Adipocyte (in vitro differentiated cells): ENCODE data around the gene LIPH.
A peak's percentile ranks its signal among the peaks of the same experiment; 100 is the strongest.
"Not testable (repeated sequence)": the region's sequence is repeated elsewhere in the genome, so short reads cannot be mapped to it uniquely, and the experiment has no call there.

ENCODE experiments used
- DNase-seq: peaks from one replicate; pipeline ENCODE4 v3.0.0-alpha.2; 2015; ENCODE audit warnings: low read depth
- H3K27me3 ChIP-seq: replicated peaks from 2 replicates; pipeline ENCODE4 v1.7.0; 2013; ENCODE audit warnings: mild to moderate bottlenecking, low read length, moderate library complexity; ENCODE audit not compliant: control insufficient read depth, insufficient read depth
- H3K36me3 ChIP-seq: 2 replicates; pipeline ENCODE4 v1.7.0; 2013; ENCODE audit warnings: low read length, mild to moderate bottlenecking, moderate library complexity; ENCODE audit not compliant: control insufficient read depth, insufficient read depth, severe bottlenecking
- H3K4me1 ChIP-seq: 2 replicates; pipeline ENCODE4 v1.7.0; 2013; ENCODE audit warnings: mild to moderate bottlenecking, low read length, moderate library complexity; ENCODE audit not compliant: control insufficient read depth, insufficient read depth
- H3K4me3 ChIP-seq: 2 replicates; pipeline ENCODE4 v1.7.0; 2013; ENCODE audit warnings: mild to moderate bottlenecking, low read length, moderate library complexity
- H3K9ac ChIP-seq: 2 replicates; pipeline ENCODE4 v1.7.0; 2013; ENCODE audit warnings: mild to moderate bottlenecking, low read length, moderate library complexity
- H3K9me3 ChIP-seq: 2 replicates; pipeline ENCODE4 v1.7.0; 2013; ENCODE audit warnings: mild to moderate bottlenecking, low read length, moderate library complexity; ENCODE audit not compliant: control insufficient read depth

LIPH gene

DNA sequence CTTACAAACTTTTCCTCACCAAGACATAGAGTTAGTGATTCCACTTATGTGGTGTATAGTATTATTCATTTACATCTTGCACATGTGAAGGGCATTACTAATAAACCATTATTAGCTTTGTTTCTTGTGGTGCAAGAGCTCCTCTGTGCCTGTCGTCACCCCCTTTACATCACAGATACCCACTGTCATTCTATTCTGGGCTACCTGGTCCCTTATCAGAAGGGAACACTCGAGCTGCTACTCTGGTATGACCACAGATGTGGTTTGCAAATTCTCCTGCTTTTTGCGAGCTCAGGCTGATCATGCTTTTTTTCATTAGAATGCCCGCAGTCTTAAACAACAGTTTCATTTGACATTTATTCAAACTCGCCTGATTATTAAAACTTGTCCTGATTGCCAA lies 19.8 kb upstream of the LIPH start:
- Histone ChIP-seq H3K4me3 (no peak overlapping the region), H3K27me3 (no peaks in the 10 kb centered on the region), H3K9me3 (peaks cover 3% of the 10 kb centered on the region), H3K4me1 (no peaks in the 10 kb centered on the region), H3K36me3 (no peaks in the 10 kb centered on the region), H3K9ac (no peak overlapping the region)
- no peak for DNase-seq

DNA sequence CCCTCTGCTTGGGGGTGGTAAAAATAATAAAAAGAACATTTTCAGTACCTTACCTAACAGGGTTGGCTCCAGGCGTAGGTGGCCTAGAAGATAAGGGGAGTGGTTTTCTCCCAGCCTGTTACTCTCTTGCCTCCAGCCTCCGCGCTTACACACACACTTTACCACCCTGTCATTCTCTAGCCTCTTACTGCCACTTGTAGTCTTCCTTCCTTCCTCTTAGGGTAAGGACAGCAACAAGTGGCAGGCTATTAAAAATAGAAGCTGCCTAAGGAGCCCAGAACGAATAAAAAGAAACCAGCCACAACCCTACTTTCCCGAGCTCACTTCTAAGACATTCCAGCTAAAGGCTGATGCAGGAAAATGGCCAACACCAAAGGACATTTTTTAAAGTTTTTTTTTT lies 9.6 kb upstream of the LIPH start:
- H3K27me3 ChIP-seq: peaks cover 20% of the 10 kb centered on the region
- H3K36me3 ChIP-seq: no peaks in the 10 kb centered on the region
- H3K4me1 ChIP-seq: peaks cover 8% of the 10 kb centered on the region
- H3K4me3 ChIP-seq: no peak overlapping the region
- no peak overlapping the region for H3K9ac ChIP-seq
- H3K9me3 ChIP-seq: no peaks in the 10 kb centered on the region
- DNase-seq: no peak

DNA sequence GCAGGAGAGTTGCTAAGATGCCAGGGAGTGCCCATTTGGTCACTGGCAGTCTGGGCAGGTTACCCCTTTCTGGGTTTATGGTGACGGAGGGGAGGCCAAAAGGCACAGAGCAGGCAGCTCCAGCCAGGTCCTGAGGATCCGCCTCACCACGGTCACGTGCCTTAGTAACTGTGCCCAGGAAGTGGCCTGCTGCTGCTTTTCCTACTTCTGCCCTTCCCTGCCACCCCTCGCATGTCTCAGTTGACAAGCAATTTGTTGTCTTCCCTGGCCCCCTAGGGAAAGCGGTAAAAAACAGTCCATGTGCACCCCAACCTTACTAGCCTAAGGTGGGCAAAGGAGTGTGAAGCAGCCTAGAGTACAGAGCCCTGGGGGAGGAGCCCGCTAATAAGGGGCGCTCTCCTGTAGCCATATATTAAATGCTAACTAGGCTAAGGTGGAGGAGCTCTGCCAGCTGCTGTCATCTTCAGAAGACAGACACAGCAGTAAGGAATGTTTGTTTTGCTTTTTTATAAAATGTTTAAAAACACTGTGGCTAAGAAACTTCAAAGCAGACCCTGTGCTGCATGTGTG lies 9.1 kb upstream of the LIPH start:
- DNase-seq: no peak

DNA sequence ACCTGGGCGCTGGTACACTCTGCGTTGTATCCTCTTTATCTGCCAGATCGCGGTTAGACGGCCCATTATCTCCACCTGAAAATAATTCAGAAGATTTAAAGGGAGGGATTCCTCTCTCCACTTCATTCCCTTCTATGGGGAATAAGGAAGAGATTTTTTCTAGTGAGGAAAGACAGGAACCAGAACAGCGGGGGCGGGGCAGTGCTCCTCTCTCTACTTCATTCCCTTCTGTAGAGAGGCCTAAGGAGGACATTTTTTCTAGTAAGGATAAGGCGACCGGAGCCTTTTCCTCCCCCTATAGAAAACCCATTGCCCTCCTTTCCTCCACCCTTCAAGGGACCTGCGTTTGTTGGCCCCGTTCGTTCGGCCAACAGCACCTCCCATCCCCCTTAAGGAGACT lies 8.3 kb upstream of the LIPH start:
- peaks cover 20% of the 10 kb centered on the region for H3K27me3 ChIP-seq
- H3K4me3 ChIP-seq: no peak overlapping the region
- no peaks in the 10 kb centered on the region for H3K36me3 ChIP-seq
- no peaks in the 10 kb centered on the region for H3K9me3 ChIP-seq
- no peak for DNase-seq
- H3K9ac ChIP-seq: no peak overlapping the region
- H3K4me1 ChIP-seq: peaks cover 8% of the 10 kb centered on the region

More for the DNA sequence above, 9.1 kb upstream of the LIPH start:
- no peaks in the 10 kb centered on the region for H3K9me3 ChIP-seq
- no peak overlapping the region for H3K9ac ChIP-seq
- H3K36me3 ChIP-seq: no peaks in the 10 kb centered on the region
- peaks cover 20% of the 10 kb centered on the region for H3K27me3 ChIP-seq
- peaks cover 8% of the 10 kb centered on the region for H3K4me1 ChIP-seq
- no peak overlapping the region for H3K4me3 ChIP-seq

DNA sequence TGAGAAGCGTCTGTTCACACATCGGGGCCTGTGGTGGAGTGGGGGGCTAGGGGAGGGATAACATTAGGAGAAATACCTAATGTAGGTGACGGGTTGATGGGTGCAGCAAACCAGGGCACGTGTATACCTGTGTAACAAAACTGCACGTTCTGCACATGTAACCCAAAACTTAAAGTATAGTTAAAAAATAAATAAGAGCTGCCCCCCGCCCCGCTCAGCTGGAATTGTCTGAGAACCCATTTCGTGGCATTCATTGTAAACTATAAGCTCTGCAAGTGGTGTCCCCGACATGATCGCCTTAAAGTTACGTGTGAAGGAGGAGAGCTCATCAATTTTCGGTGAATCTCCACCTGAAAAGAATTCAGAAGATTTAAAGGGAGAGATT lies 7.3 kb upstream of the LIPH start:
- Histone ChIP-seq H3K27me3 (peaks cover 20% of the 10 kb centered on the region), H3K9ac (no peak overlapping the region), H3K9me3 (no peaks in the 10 kb centered on the region), H3K4me1 (peaks cover 8% of the 10 kb centered on the region), H3K4me3 (no peak overlapping the region), H3K36me3 (no peaks in the 10 kb centered on the region)
- DNase-seq: no peak

DNA sequence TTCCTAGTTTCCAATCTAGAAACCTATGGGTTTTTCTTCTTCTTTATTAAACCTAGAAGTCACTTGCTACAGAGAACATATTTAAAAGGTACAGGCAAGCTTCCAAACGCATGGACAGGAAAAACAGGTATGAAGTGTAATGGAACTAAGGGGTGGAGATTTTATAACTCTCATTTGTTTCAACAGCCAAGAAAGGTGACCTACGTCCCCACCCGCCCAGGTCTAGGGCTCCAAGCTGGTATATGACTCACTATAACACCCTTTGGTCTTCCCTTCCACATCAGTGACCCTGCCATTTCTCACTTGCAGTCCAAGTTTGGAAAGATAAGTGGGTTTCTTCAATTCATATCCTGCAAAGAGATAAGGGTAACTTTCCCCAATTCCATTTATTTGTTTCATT lies 6.0 kb upstream of the LIPH start:
- H3K27me3 ChIP-seq: peaks cover 20% of the 10 kb centered on the region
- H3K9me3 ChIP-seq: no peaks in the 10 kb centered on the region
- H3K4me1 ChIP-seq: peaks cover 8% of the 10 kb centered on the region
- H3K36me3 ChIP-seq: no peaks in the 10 kb centered on the region
- H3K9ac ChIP-seq: no peak overlapping the region
- H3K4me3 ChIP-seq: no peak overlapping the region
- DNase-seq: no peak

DNA sequence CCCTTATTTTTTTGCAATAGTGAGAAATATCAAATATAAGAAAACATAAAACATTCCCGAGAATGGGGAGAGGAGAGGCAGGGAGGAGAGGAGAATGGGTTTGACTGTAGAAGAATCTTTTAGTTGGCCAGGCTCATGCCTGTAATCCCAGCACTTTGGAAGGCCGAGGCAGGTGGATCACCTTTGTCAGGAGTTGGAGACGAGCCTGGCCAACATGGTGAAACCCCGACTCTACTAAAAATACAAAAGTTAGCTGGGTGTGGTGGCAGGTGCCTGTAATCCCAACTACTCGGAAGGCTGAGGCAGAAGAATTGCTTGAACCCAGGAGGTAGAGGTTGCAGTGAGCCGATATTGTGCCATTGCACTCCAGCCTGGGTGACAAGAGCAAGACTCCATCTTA lies 4.3 kb upstream of the LIPH start:
- not testable (repeated sequence) for DNase-seq, H3K4me3 ChIP-seq, H3K9ac ChIP-seq, H3K36me3 ChIP-seq, H3K9me3 ChIP-seq
- H3K4me1 ChIP-seq: peaks cover 16% of the 10 kb centered on the region
- peaks cover 19% of the 10 kb centered on the region for H3K27me3 ChIP-seq

DNA sequence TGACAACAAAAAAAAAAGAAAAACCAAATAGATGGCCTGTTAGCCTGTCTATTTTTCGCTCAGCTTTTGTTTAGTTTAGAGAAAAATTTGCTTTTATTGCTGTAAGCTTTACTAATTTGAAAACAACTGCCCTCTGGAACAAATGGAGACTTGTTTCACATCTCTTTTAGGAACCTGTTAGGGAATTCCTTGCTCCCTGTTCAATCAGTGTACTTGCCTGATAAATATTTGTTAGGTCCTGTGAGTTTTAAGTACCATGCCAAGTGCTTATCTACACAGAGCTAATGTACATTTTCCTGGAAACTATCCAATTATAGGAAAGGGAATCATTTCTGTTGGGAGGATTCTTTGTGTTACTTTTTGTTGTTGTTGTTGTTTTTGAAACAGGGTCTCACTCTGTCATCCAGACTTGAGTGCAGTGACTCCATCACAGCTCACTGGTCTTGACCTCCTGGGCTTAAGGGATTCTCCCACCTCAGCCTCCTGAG lies 3.5 kb upstream of the LIPH start:
- H3K9ac ChIP-seq: no peak overlapping the region
- peaks cover 12% of the 10 kb centered on the region for H3K27me3 ChIP-seq
- no peak for DNase-seq
- H3K4me1 ChIP-seq: peaks cover 16% of the 10 kb centered on the region
- no peaks in the 10 kb centered on the region for H3K36me3 ChIP-seq
- no peak overlapping the region for H3K4me3 ChIP-seq
- H3K9me3 ChIP-seq: no peaks in the 10 kb centered on the region

DNA sequence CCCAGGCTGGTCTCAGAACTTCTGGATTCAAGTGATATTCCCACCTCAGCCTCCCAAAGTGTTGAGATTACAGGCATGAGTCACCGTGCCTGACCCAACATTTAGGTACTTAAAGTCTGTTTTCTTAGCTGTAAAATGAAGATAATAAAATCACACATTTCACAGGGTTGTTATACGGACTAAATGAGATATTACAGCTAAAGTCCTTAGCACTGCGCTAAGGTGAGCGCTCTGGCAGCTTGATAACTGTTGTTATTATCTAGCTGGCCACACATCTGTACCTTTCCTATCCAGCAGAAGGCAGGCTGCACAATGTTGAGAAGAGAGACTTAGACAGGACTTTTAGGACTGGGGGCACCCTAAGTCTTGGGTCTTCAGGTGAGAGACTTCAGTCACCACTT lies 2.7 kb upstream of the LIPH start:
- H3K36me3 ChIP-seq: no peaks in the 10 kb centered on the region
- no peak overlapping the region for H3K9ac ChIP-seq
- no peak overlapping the region for H3K4me3 ChIP-seq
- H3K9me3 ChIP-seq: no peaks in the 10 kb centered on the region
- DNase-seq: no peak
- peaks cover 19% of the 10 kb centered on the region for H3K4me1 ChIP-seq
- peaks cover 4% of the 10 kb centered on the region for H3K27me3 ChIP-seq

DNA sequence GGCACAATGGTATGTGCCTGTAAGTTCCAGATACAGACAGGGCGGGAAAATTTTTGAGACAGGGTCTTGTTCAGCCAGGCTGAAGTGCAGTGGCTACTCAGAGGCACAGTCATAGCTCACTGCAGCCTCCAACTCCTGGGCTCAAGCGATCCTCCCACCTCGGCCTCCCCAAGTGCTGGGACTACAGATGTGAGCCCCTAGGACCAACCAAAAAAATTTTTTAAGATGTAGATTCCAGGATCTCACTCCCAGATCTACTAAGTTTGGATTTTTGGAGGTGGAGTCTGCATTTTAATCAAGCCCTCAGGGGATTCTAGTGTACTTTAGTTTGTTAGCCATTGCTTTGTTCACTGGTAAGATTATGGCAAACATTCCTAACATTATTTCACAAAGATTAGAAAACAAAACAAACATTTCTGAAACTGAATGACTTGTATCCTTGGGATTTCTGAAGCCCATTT lies 2.7 kb downstream of the LIPH start:
- peak; percentile 56 for DNase-seq
- H3K36me3 ChIP-seq: no peaks in the 10 kb centered on the region
- H3K4me3 ChIP-seq: peak overlapping the region; percentile 55
- no peaks in the 10 kb centered on the region for H3K27me3 ChIP-seq
- peak overlapping the region; percentile 68 for H3K9ac ChIP-seq
- peaks cover 19% of the 10 kb centered on the region for H3K4me1 ChIP-seq
- no peaks in the 10 kb centered on the region for H3K9me3 ChIP-seq

DNA sequence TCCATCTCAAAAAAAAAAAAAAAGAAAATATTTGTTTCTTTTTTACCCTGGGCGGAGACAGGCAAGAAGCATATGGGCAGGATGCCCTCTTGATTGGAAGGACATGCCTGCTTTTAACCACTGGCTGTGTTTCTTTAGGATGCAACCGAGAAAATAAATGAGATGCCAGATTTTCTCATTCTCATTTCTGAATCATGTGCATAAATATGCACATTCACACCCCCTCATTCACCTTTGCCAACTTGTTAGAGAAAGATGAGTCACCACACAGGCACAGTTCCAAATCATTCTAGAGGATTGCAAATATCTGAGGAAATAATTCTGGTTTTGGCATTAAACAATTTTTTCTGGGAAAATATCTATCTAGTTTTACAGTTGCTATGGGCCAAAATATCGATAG lies 3.3 kb downstream of the LIPH start:
- Histone ChIP-seq H3K9ac (peak overlapping the region; percentile 68), H3K27me3 (no peaks in the 10 kb centered on the region), H3K9me3 (no peaks in the 10 kb centered on the region), H3K4me3 (peak overlapping the region; percentile 55), H3K4me1 (peaks cover 19% of the 10 kb centered on the region), H3K36me3 (no peaks in the 10 kb centered on the region)
- peak; percentile 94 for DNase-seq

DNA sequence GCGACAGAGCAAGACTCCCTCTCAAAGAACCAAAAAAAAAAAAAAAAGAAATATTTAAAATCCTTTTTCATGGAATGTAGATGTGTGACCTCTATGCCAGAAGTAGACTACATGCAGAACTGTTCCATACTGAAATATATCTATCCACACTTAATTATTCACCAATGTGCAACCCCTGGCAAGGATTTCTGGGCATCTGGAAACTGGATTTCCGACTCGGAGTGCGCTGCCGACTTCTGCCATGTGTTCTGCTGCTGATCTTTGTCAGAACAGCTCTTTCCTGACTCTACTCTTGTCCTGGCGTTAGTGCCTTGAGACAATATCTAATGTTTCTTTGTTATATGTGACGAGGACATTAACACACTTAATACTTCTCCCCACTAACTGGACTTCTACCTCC lies 11.7 kb downstream of the LIPH start:
- Histone ChIP-seq H3K9me3 (no peaks in the 10 kb centered on the region), H3K4me1 (peaks cover 9% of the 10 kb centered on the region), H3K36me3 (no peaks in the 10 kb centered on the region), H3K27me3 (peaks cover 3% of the 10 kb centered on the region), H3K4me3 (no peak overlapping the region), H3K9ac (no peak overlapping the region)
- DNase-seq: no peak
